Measurements from ENCODE around the gene FGD3.
A peak's percentile ranks its signal among the peaks of the same experiment; 100 is the strongest.
"Not testable (repeated sequence)": the region's sequence is repeated elsewhere in the genome, so short reads cannot be mapped to it uniquely, and the experiment has no call there.

Gene FGD3

GRCh38 chr9:93011114-93011513 is 63.8 kb downstream of the FGD3 start:
- DNase-seq: no peak

- DNase-seq: no peak
These were observed 65.9 kb downstream of the FGD3 start for GRCh38 chr9:93012963-93013855.

- no peak for DNase-seq
These were observed 66.7 kb downstream of the FGD3 start for GRCh38 chr9:93013856-93014582.

- DNase-seq: not testable (repeated sequence)
These were observed 67.9 kb downstream of the FGD3 start for GRCh38 chr9:93015190-93015589.

- no peak for DNase-seq
These were observed 70.3 kb downstream of the FGD3 start for GRCh38 chr9:93017621-93018020.

- DNase-seq: no peak
These were observed 72.8 kb downstream of the FGD3 start for GRCh38 chr9:93020151-93020550.

- peak; percentile 23 to 25 for DNase-seq
These were observed 73.7 kb downstream of the FGD3 start for GRCh38 chr9:93020771-93021670.

- no peak for DNase-seq
These were observed 74.7 kb downstream of the FGD3 start for GRCh38 chr9:93022066-93022465.

- no peak for DNase-seq
These were observed 75.6 kb downstream of the FGD3 start for GRCh38 chr9:93022721-93023520.

- DNase-seq: no peak
These were observed 76.1 kb downstream of the FGD3 start for GRCh38 chr9:93023521-93023815.

GRCh38 chr9:93024646-93024910 is 77.3 kb downstream of the FGD3 start:
- DNase-seq: no peak

GRCh38 chr9:93024986-93025630 is 77.8 kb downstream of the FGD3 start:
- no peak for DNase-seq

GRCh38 chr9:93025736-93026135 is 78.4 kb downstream of the FGD3 start:
- no peak for DNase-seq

- no peak for DNase-seq
These were observed 79.3 kb downstream of the FGD3 start for GRCh38 chr9:93026640-93027039.

GRCh38 chr9:93027750-93028149 is 80.4 kb downstream of the FGD3 start:
- no peak for DNase-seq

- peak; percentile 39 to 46 for DNase-seq
These were observed 81.2 kb downstream of the FGD3 start for GRCh38 chr9:93028448-93029006.

GRCh38 chr9:93030642-93031628 is 83.6 kb downstream of the FGD3 start:
- DNase-seq: no peak

- no peak for DNase-seq
These were observed 84.5 kb downstream of the FGD3 start for GRCh38 chr9:93031629-93032430.

- DNase-seq: no peak
These were observed 85.2 kb downstream of the FGD3 start for GRCh38 chr9:93032545-93032944.

- DNase-seq: no peak
These were observed 86.2 kb downstream of the FGD3 start for GRCh38 chr9:93033531-93033930.
